GM18498 (cell line): ENCODE data around the gene KRTAP5-5.
"Not testable (repeated sequence)": the region's sequence is repeated elsewhere in the genome, so short reads cannot be mapped to it uniquely, and the experiment has no call there.

Experiments used
- ATAC-seq: cut with Tn5 transposase; IDR thresholded peaks from one replicate; pipeline ENCODE4 v1.9.1; 2021; ENCODE audit warnings: mild to moderate bottlenecking, moderate library complexity; ENCODE audit not compliant: unreplicated experiment

Gene KRTAP5-5

GRCh38 chr11:1607156-1607845 is 22.3 kb upstream of the KRTAP5-5 start:
- not testable (repeated sequence) for ATAC-seq

DNA sequence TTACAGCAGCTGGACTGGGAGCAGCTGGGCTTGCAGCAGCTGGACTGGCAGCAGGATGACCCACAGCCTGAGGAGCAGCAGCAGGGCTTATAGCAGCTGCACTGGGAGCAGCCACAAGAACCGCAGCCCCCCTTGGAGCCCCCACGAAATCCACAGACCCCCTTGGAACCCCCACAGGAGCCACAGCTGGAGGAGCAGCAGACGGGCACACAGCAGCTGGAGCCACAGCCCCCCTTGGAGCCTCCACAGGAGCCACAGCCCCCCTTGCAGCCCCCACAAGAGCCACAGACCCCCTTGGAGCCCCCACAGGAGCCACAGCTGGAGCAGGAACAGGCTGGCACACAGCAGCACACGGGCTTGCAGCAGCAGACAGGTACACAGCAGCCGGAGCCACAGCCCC is 21.7 kb upstream of the KRTAP5-5 start:
- not testable (repeated sequence) for ATAC-seq

- no peak for ATAC-seq
Observed at GRCh38 chr11:1608363-1608762, 21.2 kb upstream of the KRTAP5-5 start, which contains the start of gene KRTAP5-3. Gene KRTAP5-3 (minus strand): TSS chr11:1608463. CDS start chr11:1608385, 78 bp downstream.

DNA sequence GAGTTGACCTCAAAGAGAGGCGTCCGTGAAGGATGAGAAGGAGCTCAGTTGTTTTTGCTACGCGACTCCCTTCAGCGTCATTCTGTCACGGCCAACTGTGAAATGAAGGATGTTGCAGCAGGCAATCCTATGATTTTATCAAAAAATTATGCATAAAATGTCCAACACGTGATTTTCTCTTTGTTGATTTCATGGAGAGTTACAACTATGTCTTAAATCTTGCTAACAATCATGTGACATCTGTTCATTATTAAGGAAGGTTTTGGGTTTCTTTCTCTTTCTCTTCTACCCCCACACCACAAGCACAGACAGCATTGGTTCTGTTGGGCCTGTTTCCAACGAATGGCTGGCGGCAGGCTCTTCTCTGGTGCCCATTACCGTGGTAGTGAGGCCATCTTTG is 11.3 kb upstream of the KRTAP5-5 start:
- ATAC-seq = no peak

DNA sequence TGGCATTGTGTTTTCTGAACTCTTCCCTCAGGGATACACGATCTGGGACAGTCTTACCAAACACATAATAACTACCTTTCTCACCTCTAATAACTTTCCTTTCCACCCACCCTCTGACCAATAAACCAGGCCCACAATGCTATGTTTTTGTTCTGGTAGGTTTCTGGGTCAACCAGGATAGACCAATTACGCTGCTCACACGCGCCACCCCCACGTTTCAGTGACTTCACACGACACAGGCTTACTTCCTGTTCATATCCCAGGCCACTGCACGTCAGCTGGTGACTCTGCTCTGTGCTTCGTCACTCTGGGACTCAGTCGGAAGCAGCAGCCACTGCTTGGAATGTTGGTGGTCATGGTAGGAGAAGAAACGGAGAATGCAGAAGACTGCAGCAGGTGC is 10.1 kb upstream of the KRTAP5-5 start:
- no peak for ATAC-seq

DNA sequence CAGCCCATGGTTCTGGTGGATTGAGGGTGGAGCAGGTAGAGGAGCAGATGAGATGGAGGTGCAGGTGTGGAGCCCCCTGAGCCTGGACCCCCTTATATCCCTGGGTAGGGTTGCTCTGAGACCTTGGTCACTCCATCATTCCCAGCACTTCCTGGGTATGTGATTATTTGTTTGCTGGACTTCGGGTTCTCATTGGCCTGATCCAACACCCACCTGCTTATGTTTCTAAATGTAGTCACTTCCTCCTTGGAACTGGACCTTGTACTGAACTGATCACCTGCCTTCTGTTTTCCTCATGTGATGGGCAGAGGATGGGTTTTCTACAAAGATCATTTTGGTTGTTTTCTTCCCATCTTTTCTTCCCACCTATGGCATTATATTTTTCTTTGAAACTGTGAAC is 7.5 kb upstream of the KRTAP5-5 start, which contains the start of gene KRTAP5-4:
KRTAP5-4 (minus strand) TSS at position 53 of the 400 bp plus-strand sequence; CDS start at position 8, 45 bp downstream.
- no peak for ATAC-seq

DNA sequence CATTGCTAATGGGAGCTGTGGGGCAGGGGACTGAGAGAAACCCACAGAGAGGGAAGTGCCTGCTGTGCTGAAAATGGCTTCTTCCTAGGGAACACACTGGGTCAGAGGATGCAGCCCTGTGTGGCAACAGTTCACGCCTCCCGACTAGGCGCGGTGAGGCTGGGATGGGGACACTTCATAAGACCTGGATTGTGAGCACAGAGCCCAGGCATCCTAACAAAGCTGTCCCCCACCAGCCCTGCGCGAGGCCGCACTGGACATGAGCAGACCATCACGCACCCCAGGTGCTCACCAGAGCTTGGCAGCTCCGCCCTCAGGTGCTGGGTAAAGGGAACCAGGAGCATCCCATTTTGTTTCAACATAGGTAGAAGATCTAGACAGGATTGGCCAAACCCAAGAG is 5.9 kb upstream of the KRTAP5-5 start:
- ATAC-seq = no peak

- ATAC-seq = no peak
Observed at GRCh38 chr11:1624621-1625020, 5.0 kb upstream of the KRTAP5-5 start.

- no peak for ATAC-seq
Observed at GRCh38 chr11:1625541-1625940, 4.0 kb upstream of the KRTAP5-5 start.

DNA sequence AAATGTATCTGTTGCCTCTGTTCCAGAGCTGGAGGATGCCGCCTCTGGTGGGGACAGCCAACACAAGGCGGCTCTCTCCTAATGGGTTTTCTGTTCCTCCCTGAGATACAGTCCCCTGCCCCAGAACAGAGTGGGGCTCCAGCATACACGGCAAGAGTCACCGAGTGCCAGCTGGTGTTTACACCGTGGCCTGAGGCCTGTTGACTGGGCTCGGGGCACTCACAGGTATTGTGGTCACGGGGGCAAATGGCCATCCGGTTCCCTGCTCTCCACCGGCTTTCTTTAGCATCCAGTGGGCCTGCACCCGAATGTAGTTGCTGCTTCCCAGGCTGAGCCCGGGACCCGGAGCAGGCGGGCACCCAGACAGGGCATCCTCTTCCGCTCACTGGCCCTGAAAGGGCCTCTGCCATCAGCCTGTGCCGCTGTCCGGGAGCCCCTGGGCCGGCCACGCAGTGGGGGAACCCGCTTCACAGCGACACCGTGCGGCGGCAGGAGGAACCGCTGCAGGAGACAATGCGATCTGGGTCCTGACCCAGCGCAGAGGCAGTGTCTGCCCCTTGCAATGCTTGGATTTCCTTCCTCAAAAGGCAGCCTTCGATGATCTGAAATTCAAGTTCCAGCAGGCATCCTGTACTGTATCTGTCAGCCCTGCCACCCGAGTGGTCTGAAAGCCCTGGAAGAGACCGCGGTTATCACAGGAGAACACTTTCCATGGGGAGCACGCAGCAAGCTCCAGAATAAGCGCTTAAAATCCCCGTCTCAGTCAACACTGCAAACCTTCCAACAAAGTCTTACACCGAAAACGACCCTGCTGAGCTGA is 859 bp upstream of the KRTAP5-5 start:
- no peak for ATAC-seq

- no peak for ATAC-seq
Observed at GRCh38 chr11:1630271-1630670, 696 bp downstream of the KRTAP5-5 start.

DNA sequence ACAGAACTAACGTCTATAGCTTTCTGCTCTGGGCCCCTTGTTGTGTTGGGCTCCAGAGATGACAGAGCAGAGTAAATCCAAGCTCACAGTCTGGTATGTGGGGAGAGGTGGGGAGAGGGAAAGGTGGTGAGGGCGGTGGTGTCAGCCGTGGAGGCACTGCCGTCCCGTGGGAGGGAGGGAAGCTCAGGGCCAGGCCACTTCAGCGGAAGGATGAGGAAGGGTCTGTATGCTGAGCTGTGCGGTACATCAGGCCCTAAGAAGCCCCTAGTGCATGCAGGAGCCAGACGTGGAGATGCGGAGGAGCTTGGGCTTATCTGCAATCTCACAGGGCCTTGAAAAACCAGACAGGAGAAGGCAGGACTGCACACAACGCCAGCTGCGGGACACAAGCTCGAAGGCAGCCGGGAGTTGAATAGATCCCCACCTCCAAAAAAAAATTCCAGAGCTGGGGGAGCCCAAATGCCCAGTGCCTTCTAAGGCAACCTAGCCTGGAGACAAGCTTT is 1.5 kb downstream of the KRTAP5-5 start:
- ATAC-seq = no peak

GRCh38 chr11:1632053-1632714 is 2.6 kb downstream of the KRTAP5-5 start:
- no peak for ATAC-seq

DNA sequence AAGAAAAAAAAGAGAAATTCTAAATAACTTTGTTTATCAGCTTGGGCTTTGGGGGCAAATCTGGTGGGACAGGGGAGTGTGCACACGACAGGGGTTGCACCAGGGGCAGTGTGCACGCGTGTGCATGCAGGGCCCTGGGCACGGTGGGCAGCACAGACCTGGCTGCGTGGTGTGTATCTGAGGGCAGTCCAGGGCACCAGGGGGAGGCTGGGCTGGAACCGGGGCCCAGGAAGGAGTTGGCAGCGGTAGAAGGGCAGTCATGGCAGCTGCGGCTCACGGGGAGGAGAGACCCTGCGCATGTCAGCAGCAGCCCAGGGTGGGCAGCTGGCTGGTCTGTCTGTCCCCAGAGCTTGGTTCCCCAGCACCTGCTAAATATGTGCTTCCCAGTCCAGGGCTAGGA is 4.3 kb downstream of the KRTAP5-5 start:
- ATAC-seq = no peak

DNA sequence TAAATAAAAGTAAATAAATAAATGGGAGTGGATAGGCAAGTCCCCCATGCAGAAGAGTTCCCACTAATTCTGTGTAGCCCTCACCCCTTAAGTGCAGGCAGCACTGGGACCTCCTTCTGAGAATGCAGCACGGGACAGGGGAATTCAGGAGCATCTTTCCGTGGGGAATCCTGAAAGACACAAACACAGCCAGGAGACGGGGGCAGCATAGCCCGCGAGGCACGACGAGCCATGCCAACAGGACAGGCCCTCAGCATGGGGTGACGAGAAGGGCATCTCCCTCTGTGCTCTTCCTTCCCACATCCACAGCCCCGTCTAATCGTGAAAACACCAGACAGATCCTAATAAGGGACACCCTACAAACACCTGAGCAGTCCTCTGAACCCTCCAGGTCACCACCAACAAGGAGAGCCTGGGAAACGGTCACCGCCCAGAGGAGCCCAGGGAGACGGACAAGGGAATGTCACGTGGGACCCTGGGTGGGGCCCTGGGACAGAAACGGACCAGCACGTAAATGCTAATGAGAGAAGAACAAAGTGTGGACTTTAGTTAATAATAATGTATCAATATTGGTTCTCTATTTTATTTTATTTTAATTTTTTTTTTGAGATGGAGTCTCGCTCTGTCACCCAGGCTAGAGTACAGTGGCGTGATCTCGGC is 6.8 kb downstream of the KRTAP5-5 start:
- no peak for ATAC-seq

GRCh38 chr11:1637628-1638027 is 8.1 kb downstream of the KRTAP5-5 start:
- no peak for ATAC-seq

DNA sequence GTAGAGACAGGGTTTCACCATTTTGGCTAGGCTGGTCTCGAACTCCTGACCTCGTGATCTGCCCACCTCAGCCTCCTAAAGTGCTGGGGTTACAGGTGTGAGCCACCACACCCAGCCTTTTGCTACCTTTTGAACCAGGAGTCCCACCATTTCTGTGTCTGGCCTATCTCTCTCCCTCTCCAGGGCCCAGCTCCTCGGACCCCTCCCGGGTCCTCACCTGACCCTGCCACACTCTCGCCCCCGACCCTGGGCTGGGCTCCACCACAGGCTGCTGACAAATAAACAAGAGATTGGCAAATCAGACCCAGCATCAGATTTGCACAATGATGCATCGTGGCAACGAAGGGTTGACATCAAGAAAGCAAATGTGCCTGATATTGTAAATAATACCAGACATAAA is 8.8 kb downstream of the KRTAP5-5 start:
- no peak for ATAC-seq

GRCh38 chr11:1639102-1639620 is 9.6 kb downstream of the KRTAP5-5 start:
- ATAC-seq = no peak

- ATAC-seq = no peak
Observed at GRCh38 chr11:1639666-1640065, 10.1 kb downstream of the KRTAP5-5 start.

GRCh38 chr11:1640076-1640946 is 10.7 kb downstream of the KRTAP5-5 start:
- ATAC-seq = no peak
